ENCODE results near the gene NAA16.
A peak's percentile ranks its signal among the peaks of the same experiment; 100 is the strongest.
"Not testable (repeated sequence)": the region's sequence is repeated elsewhere in the genome, so short reads cannot be mapped to it uniquely, and the experiment has no call there.

NAA16 gene

DNA sequence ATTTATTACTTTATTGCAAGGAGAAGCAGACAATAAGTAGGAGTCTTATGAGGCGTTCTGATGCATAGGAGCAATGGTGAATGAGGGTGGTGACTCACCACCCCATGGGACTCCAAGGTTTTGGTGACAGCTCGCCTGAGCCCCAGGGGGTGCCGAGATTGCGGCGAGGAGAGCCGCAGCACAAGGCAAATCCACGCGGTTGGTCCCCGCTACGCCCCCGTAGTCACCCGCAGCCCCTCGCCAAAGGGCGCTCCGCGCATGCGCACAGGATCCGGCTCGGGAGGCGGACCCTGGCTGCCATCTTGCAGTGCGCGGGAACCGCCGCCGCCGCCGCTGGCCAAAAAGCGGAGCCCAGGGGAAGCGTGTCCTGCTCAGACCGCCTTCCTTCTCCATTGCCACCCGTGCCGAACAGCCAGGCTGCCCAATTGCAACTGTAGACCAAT is at the start of gene NAA16:
TSS of gene NAA16 (plus strand) at position 305 of the 443 bp plus-strand sequence. CDS start 262 bp downstream, outside the sequence.
- DNase-seq (ENCODE audit: extremely low read depth in 1 of 2, low read depth in 1 of 2): peak; percentile 94 to 98

DNA sequence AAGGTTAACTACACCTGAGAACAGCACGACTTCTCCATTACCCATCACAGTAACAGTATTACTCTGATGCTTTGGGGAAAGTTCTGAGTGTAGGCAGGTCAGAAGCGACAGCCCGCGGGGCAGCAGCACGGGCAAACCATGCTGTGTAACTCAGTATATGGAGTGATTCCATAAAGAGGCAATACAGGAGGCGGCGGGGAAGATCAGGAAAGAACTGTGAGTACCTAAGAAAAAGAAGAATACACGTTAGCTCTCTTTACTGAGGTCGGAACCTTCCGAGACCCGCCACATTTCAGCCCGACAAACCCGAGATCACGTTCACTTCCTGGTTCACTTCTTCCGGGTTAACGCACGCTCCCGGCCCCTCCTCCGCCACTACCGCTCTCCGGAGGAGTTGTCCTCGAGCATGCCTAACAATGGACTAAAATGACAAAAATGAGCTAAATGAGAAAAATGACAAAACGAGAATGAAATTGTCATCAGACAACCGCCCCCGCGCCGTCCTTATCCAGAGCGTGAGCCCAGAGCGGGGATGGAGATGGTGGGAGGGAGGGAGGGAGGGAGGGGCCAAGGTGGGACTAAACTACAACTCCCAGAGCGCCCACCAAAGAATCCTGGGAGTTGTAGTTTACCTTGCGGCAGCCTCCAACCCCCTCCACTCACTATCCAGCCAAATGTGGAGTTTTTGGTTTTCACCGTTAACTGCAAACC is 47.7 kb upstream of the NAA16 start, which contains the start of gene MTRF1:
TSS of gene MTRF1 (minus strand) at position 316 of the 711 bp plus-strand sequence. CDS start 2,669 bp downstream, outside the sequence.
- DNase-seq (ENCODE audit: extremely low read depth in 1 of 2, low read depth in 1 of 2): peak; percentile 51 to 65

DNA sequence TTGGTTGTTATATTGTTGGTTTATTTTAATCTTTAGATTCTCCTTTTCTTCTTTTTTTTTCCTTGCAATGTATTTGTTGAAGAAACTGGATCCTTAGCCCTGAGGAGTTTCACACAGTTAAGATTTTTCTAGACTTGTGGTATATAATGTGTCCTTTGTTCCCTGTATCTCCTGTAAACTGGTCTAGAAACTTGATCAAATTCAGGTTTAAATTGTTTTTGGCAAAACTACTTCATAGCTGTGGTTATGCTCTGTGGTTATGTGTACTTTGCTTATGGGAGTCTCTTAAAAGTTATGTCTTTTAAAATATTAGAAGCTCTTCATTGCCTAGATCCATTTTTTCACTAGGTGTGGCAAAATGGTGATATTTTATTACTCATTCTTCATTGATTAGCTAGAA is 44.0 kb upstream of the NAA16 start:
- DNase-seq (ENCODE audit: extremely low read depth in 1 of 2, low read depth in 1 of 2): no peak

DNA sequence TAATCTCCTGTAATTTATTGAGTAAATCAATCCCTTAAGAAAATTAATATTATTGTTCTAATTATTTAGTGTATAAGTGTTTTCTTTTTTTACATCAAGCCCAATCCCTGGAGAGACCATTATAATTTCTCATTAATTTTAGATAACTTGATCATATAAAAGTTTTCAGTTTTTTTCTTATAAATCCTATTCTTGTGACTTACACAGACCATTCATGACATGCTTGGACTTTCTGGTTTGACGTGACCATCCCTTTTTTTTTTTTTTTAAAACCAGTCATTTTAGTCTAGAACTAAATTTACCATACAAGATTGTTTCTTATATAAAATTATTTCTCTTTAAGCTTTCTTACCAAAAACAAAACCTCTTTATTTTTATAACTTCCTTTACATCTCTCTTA is 42.3 kb upstream of the NAA16 start:
- no peak for DNase-seq (ENCODE audit: extremely low read depth in 1 of 2, low read depth in 1 of 2)

DNA sequence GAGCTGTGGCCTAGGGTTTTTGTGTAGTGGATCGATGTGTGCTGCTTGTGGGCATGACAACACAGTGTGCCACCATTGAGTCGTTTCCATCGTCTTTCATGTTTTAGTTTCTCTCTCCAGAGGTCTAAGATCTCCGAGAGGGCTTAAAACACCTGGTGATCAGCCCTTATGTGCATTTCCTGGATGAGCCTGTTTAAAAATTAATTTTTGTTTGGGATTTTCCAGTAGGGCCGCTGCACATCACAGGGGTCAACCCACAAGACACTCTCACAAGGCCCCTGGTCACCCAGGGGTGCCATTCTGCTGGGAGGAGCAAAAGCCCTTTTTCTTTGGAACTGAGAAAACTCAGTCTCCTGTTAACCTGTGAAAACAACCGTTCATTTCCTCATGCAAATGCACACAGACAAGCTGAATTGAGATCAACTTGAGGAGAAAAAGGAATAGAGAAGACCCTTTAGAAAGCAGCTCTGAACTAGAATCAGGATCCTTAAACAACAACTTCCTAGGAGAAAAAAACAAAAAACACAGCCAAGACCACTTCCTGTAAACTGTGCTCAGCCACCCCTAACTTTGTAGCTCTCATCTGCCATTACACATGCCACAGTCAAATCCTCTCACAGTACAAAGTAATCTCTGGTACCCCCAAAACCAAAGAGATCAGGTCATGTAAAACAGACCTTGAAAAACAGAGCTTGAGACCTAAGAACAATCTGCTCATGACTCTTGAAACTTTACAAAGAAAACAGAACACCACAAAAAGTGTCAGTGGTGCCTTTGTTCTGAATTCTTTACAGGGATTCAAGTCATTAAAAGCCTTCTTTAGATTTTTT is 39.4 kb upstream of the NAA16 start:
- DNase-seq (ENCODE audit: extremely low read depth in 1 of 2, low read depth in 1 of 2): no peak

DNA sequence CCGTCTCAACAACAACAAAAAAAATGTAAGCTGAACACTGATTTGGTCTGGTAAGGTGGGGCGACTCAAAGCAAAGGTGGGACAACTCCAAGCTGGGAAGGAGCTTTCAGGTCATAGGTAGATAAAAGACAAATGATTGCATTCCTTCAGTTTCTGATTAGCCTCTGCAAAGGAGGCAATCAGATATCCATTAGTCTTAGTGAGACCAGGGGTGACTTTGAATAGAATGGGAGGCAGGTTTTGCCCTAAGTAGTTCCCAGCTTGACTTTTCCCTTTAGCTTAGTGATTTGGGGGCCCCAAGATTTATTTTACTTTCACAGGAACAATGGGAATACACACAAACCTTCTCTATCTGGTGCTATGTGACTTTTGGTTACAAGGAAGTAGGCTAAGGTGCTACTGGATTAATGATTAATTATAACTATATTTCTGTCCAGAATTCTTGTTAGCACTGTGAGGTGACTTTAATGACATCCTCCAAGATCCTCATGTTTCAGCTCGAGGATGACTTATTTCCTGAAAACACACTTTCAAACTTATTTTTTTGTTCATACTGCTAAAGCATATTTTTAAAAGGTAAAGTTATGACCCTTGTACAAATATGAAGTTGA is 37.1 kb upstream of the NAA16 start:
- no peak for DNase-seq (ENCODE audit: extremely low read depth in 1 of 2, low read depth in 1 of 2)

DNA sequence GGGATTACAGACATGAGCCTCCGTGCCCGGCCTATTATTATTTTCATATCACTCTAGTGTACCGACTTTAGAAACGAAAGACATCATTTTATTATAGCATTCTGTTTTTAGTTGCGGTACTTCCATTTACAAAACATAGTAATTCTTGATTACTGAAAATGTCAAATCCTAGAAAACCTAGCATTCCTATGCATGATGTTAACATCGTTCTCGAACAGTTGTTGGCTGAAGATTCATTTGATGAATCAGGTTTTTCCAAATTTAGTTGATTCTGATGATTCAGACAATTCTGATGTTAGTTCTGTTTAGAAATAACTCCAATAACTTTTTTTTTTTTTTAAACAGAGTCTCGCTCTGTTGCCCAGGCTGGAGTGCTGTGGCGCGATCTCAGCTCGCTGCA is 36.2 kb upstream of the NAA16 start:
- no peak for DNase-seq (ENCODE audit: extremely low read depth in 1 of 2, low read depth in 1 of 2)

DNA sequence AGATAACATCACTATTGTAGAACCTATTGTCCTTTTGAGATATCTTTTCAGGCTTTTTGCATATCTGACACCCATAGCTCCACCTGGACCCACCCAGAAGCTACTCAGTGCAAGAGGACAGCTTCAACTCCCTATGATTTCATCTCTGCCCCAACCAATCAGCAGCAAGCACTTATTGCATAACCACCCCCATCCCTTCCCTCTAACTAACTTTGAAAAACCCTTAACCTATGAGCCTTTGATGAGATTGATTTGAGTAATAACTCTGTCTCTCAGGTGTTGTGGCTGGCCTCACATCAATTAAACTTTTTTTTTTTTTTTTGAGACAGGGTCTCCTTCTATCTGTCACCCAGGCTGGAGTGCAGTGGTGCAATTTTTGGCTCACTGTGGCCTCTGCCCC is 34.2 kb upstream of the NAA16 start:
- DNase-seq (ENCODE audit: extremely low read depth in 1 of 2, low read depth in 1 of 2): no peak

DNA sequence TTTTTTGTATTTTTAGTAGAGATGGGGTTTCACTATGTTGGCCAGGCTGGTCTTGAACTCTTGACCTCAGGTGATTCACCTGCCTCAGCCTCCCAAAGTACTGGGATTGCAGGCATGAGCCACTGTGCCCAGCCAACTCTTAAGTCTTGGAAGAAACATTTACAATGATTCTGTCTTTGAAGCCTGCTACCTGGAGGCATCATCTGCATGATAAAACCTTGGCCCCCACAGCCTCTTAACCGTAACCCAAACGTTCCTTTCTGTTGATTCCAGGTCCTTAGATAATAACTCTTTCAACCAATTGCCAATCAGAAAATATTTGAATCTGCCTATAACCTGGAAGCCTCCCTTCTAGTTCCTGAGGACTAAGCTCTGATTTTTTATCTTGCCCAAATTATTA is 31.9 kb upstream of the NAA16 start:
- not testable (repeated sequence) for DNase-seq (ENCODE audit: extremely low read depth in 1 of 2, low read depth in 1 of 2)

DNA sequence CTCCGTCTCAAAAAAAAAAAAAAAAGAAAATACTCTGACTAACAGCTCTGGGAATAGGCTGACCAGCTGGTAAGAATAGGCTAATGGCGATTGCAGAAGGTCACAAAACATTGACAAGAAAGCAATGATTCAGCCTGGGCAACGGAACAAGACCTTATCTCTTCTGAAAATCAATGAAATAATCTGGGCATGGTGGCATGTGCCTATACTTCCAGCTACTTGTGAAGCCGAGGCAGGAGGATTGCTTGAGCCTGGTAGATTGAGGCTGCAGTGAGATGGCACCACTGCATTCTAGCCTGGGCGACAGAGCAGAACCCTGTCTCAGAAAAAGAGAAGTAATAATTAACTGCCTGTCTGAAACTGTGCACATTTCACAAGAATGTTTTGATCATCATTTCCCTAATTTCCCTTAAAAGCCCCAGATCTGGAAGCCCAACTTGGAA is 28.9 kb upstream of the NAA16 start:
- DNase-seq (ENCODE audit: extremely low read depth in 1 of 2, low read depth in 1 of 2): no peak

DNA sequence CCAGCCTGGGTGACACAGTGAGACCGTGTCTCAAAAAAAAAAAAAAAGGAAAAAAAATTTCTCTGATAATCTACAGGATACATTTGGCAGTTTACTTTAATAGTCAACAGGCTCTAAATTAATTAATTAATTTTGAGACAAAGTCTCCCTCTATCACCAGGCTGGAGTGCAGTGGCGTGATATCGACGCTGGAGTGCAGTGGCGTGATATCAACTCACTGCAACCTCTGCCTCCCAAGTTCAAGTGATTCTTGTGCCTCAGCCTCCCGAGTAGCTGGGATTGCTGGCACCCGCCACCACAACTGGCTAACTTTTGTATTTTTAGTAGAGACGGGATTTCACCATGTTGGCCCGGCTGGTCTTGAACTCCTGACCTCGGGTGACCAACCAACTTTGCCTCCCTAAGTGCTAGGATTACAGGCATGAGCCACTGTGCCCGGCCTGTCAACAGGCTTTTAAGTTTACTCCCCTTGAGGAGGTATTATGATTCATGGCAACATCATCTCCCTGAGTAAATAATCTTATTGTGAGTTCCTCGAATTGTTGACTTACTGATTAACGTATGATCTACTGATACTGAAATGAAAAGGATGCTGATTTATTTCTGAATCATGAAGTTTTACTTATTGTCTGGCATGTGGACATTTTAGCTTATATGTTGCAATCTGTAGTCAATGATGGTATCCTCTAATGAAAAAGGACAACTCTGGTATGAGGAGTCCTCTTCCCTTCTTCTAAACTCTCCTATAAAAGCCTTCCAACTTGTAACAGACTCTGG is 26.4 kb upstream of the NAA16 start:
- no peak for DNase-seq (ENCODE audit: extremely low read depth in 1 of 2, low read depth in 1 of 2)

DNA sequence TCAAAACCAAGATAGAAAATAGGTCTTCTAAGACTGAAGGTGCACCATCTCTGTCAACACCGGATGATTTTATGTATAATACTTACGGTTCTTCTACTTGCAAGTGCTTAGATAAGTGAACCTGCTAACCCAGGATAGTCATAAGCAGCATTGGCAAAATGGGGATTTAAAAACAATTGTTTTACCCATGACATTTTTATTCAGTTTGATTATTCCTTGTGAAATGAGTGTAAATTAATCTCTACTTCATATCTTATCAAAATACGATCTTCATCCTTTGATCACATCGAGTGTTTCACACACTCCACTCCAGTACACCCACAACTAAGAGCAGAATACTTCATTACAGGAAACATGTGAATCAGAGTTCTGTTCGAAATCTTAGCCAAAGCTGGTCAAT is 24.7 kb upstream of the NAA16 start:
- DNase-seq (ENCODE audit: extremely low read depth in 1 of 2, low read depth in 1 of 2): no peak

DNA sequence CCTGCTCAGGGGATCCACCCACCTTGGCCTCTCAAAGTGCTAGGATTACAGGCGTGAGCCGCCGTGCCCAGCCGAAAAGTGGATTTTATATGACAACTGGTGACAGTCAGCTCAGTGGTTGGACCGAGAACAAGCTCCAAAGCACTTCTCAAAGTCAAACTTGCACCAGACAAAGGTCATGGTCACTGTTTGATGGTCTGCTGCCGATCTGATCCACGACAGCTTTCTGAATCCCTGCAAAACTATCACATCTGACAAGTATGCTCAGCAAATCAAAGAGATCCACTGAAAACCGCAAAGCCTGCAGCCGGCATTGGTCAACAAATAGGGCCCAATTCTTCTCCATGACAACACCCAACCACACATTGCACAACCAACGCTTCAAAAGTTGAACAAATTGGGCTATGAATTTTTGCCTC is 21.6 kb upstream of the NAA16 start:
- DNase-seq (ENCODE audit: extremely low read depth in 1 of 2, low read depth in 1 of 2): no peak

DNA sequence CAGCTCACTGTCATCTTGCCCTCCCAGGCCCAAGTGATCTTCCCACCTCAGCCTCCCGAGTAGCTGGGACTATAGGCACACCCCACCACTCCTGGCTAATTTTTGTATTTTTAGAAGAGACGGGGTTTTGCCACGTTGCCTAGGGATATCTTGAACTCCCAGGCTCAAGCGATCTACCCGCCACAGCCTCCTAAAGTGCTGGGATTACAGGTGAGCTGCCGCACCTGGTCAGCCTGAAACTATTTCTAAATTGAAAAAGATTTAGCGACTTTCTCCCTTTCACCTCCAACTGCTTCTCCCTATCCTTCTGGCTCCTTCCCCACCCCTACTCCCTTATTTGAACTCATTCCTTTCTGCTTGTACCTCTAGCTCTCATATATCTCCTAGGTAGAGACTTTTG is 19.8 kb upstream of the NAA16 start:
- no peak for DNase-seq (ENCODE audit: extremely low read depth in 1 of 2, low read depth in 1 of 2)

DNA sequence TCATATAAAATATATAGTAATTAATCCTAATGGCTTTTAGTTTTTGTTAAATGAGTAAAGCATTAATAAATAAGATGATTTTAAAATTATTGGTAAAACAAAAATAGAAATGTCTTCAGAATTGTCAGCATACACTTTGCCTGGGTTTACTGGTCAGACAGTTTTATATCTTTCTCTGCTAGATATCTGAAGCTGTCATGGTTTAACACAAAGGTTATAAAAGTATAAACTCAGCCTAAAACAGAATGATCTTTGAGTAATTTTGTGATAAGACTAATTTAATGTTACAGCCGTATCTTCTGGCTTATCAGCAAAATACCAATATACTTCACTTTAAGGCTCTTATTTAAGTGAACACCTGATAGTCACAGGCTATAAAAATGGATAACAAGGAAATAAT is 17.8 kb upstream of the NAA16 start:
- DNase-seq (ENCODE audit: extremely low read depth in 1 of 2, low read depth in 1 of 2): no peak

DNA sequence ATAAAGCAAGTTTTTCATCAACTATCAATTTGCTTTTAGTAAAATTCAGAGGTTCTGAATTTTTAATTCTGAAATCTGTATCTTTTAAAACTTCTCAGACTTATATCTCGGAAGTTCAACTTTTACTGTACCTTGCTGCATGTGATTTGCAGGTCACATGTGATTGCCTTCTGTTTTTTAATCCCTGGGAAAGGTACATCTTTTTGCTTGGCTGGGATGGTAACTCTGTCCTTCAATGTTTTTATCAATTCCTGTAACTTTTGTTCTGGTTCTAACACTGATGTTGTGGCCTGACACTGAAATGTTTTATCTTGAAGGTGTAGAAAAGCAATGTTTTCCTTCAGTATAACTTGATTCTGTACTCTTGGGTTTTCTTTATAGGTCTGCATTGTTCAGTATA is 16.2 kb upstream of the NAA16 start:
- no peak for DNase-seq (ENCODE audit: extremely low read depth in 1 of 2, low read depth in 1 of 2)

DNA sequence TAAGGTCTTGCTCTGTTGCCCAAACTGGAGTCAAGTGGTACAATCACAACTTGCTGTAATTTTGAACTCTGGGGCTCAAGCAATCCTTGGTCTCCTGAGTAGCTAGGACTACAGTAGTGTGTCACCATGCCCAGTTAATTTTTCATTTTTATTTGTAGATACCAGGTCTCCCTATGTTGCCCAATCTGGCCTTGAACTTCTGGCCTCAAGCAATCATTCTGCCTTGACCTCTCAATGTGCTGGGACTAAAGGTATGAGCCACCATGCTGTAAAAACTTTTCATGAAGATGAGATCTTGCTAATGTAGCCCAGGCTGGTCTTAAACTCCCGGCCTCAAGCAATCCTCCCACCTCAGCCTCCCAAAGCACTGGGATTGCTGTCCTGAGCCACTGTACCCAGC is 15.1 kb upstream of the NAA16 start:
- DNase-seq (ENCODE audit: extremely low read depth in 1 of 2, low read depth in 1 of 2): no peak

DNA sequence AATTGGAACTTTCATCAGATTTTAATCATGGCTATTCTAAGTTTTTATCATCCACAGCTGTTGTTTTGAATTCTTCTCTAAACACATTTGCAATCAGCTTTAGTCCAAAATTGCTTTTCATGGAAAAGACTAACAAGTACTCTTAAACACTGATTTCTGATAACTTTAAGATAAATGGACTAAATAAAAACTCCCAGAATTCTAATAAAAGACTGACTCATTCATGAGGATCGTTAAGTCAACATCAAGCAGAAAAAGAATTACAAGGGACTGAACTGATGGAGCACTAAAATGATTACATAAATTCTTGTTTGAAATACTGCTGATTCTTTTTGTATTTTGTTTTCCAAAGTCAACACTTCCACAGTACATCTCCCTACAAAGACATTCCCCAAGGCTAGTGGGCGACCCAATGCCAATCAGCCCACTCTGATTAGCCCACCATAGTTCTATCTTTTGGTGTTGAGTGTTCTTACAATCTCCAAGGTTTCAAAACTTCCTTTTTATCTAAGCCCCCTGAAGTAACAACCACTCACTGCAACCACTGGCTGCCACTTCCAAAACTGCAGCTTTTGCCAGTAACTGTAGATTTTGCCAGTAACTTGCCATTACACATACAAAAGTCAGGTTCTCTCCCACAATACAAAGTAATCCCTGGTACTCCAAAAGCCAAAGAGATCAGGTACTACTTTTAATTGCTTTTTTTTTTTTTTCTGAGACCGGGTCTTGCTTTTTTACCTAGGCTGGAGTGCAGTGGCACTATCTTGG is 14.0 kb upstream of the NAA16 start:
- no peak for DNase-seq (ENCODE audit: extremely low read depth in 1 of 2, low read depth in 1 of 2)

DNA sequence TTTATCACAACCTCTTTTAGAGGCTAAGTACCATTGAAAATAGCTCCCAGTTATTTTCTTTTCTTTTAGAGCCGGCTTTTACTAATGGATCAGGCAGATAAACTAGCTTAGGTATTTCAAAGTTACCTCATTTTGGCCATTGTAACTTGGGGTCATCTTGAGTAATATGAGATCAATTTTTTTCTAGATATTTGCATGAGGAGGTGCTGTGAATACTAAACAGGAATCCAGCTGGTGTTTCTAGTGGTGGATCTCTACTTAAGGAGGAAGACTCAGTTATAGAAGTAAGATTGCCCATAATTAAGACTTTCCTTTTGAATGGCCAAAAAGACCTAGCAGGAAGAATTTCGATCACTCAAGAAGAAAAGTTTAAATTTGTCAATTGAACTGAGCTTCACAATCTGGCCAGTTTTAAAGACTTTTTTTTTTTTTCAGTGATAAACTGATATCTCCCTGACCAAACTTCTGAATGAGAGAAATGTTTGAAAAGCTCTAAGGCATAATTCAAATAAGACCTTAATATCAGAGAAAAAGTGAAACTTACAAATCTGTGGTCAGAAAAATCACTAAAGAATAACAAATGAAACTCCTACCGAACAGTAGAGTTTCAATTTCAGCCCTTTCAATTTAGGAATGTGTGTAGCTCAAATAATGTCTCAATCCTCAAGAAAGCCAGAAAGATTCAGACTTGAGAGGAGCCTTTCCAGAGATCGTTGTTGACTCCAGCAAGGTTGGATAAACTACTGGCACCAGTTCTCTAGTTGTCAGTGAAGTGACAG is 11.6 kb upstream of the NAA16 start:
- no peak for DNase-seq (ENCODE audit: extremely low read depth in 1 of 2, low read depth in 1 of 2)

Data from stimulated activated CD8-positive, alpha-beta memory T cell treated with anti-CD3 and anti-CD28 coated beads, Interleukin-7, amount 100 ng/mL, for 48 hours (primary cell).